Endothelial cell (in vitro differentiated cells): ENCODE measurements around the gene CRELD2. TPM values are rescaled to one million over a fixed set of nuclear protein-coding genes. Genes with fewer than 3 reads are reported as not detected.

Experiments
- DNase-seq: peaks from one replicate; pipeline ENCODE4 v3.0.0; 2021; ENCODE audit warnings: low spot score
- H3K27ac Mint-ChIP-seq: one replicate; pipeline ENCODE4 v1.8.0; 2021; ENCODE audit warnings: mixed read lengths, inconsistent platforms; ENCODE audit not compliant: unreplicated experiment
- H3K27me3 Mint-ChIP-seq: one replicate; pipeline ENCODE4 v1.8.0; 2021; ENCODE audit warnings: mild to moderate bottlenecking, moderate library complexity, mixed read lengths, inconsistent platforms; ENCODE audit not compliant: unreplicated experiment
- H3K36me3 Mint-ChIP-seq: one replicate; pipeline ENCODE4 v1.8.0; 2021; ENCODE audit warnings: mild to moderate bottlenecking, low read depth, mixed read lengths, inconsistent platforms; ENCODE audit not compliant: unreplicated experiment
- H3K4me1 Mint-ChIP-seq: one replicate; pipeline ENCODE4 v1.8.0; 2021; ENCODE audit warnings: mild to moderate bottlenecking, mixed read lengths, inconsistent platforms; ENCODE audit not compliant: unreplicated experiment
- H3K4me3 Mint-ChIP-seq: one replicate; pipeline ENCODE4 v1.8.0; 2021; ENCODE audit warnings: mild to moderate bottlenecking, mixed read lengths, inconsistent platforms; ENCODE audit not compliant: unreplicated experiment
- H3K9me3 Mint-ChIP-seq: one replicate; pipeline ENCODE4 v1.8.0; 2021; ENCODE audit warnings: mixed read lengths, inconsistent platforms; ENCODE audit not compliant: unreplicated experiment
- total RNA-seq: library from RNA; stranded (reverse); fragmentation: NEBNext Ultra II Directional; extraction: Animal tissue kit (Norgen Biotek cat#: 25700); gene quantifications from one replicate; pipeline ENCODE4 v1.2.1, GENCODE V29; 2021; ENCODE audit not compliant: unreplicated experiment
- TF ChIP-seq, protein P1 (sequence below): fragments of 200-600 bp; sonication (generic); IDR thresholded peaks from one replicate; pipeline ENCODE4 v1.5.0; 2021; ENCODE audit warnings: antibody characterized with exemption; ENCODE audit not compliant: unreplicated experiment

CRELD2 gene
- total RNA-seq, 1 donor from 2014 or later, result 207 TPM

DNA sequence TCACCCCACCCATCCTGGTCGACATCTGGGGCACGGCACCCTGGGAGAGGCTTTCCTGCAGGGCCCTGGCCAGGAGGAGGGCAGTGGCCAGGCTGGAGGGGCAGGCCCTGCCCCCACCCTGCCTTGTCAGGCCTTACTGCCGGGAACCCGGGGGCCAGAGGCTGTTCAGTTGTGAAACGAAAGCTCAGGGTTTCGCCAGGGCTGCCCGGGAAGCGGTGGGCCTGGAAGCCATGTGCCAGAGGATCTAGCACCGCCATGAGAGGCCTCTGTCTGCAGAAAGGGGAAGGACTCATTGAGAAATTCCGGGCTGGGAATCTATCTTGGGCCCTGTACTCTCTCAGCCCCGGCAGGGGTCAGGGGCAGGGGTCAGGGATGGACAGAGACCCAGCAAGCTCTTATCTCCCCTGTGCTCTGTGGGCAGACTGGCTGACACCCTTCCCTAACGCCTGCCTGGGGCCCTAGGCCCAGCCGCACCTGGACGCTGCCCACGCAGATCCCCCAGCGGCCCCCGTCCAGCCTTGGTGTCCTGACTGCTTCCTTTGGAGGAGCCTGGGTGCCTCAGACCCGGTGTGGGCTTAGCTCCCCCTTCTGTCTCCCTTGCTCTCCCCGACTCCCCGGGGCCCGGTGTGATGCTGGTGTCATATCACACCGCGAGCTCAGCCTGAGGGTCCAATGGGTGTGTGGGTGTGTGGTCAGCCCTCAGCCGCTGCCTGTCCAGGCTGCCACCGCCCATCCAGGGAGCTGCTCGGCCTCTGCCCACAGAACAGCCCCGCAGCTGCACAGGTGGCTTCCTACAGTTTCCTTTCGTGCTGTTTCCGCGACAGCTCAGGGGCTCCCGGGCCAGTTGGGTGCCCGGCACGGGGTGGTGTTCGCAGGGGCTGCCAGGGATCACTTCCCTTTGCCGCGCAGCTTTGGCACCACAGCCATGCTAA is 48.6 kb downstream of the CRELD2 start:
- TF ChIP-seq, protein P1, sequence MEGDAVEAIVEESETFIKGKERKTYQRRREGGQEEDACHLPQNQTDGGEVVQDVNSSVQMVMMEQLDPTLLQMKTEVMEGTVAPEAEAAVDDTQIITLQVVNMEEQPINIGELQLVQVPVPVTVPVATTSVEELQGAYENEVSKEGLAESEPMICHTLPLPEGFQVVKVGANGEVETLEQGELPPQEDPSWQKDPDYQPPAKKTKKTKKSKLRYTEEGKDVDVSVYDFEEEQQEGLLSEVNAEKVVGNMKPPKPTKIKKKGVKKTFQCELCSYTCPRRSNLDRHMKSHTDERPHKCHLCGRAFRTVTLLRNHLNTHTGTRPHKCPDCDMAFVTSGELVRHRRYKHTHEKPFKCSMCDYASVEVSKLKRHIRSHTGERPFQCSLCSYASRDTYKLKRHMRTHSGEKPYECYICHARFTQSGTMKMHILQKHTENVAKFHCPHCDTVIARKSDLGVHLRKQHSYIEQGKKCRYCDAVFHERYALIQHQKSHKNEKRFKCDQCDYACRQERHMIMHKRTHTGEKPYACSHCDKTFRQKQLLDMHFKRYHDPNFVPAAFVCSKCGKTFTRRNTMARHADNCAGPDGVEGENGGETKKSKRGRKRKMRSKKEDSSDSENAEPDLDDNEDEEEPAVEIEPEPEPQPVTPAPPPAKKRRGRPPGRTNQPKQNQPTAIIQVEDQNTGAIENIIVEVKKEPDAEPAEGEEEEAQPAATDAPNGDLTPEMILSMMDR, result no peak
- DNase-seq, result peak; percentile 22
- peaks cover 11% of the 10 kb centered on the region for H3K36me3 Mint-ChIP-seq

GRCh38 chr22:49967706-49968208 is 49.3 kb downstream of the CRELD2 start:
- H3K36me3 Mint-ChIP-seq, result peaks cover 11% of the 10 kb centered on the region
- no peak overlapping the region for H3K27ac Mint-ChIP-seq
- peak; percentile 11 for DNase-seq
- H3K4me3 Mint-ChIP-seq, result no peak overlapping the region
- no peaks in the 10 kb centered on the region for H3K9me3 Mint-ChIP-seq
- H3K27me3 Mint-ChIP-seq, result peaks cover 22% of the 10 kb centered on the region
- TF ChIP-seq, protein P1, result no peak
- H3K4me1 Mint-ChIP-seq, result peaks cover 13% of the 10 kb centered on the region

More for the DNA sequence above, 48.6 kb downstream of the CRELD2 start:
- Mint-ChIP-seq H3K9me3 (no peaks in the 10 kb centered on the region), H3K27ac (no peak overlapping the region), H3K4me3 (no peak overlapping the region), H3K4me1 (peaks cover 13% of the 10 kb centered on the region), H3K27me3 (peaks cover 22% of the 10 kb centered on the region)

DNA sequence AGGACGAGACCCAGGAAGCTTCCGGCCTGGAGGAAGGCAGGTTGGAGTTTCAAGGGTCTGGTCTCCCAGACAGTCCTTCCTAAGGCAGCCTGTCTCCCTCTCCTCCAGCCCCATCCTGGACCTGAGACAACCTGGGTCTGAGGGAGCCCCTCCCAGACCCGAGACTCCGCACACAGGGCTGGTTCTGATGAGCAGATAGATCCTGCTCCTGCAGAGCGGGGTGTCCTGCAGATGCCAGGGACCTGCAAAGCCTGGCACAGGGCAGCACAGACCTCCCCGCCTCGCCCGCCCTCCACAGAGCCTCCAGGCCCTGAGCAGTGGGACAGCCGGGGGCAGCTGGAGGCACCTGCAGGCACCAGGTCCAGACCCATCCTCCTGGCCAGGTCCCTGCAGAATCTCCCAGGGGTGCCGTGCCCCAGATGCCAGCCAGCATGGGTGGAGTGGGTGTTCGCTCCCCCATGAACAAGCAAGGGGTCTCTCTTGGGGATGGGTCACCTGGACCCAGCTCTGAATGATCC is 49.9 kb downstream of the CRELD2 start:
- Mint-ChIP-seq H3K36me3 (peaks cover 10% of the 10 kb centered on the region), H3K4me1 (peaks cover 13% of the 10 kb centered on the region), H3K4me3 (no peak overlapping the region), H3K9me3 (no peaks in the 10 kb centered on the region), H3K27me3 (peaks cover 21% of the 10 kb centered on the region), H3K27ac (no peak overlapping the region)
- TF ChIP-seq, protein P1, result no peak
- DNase-seq, result no peak

DNA sequence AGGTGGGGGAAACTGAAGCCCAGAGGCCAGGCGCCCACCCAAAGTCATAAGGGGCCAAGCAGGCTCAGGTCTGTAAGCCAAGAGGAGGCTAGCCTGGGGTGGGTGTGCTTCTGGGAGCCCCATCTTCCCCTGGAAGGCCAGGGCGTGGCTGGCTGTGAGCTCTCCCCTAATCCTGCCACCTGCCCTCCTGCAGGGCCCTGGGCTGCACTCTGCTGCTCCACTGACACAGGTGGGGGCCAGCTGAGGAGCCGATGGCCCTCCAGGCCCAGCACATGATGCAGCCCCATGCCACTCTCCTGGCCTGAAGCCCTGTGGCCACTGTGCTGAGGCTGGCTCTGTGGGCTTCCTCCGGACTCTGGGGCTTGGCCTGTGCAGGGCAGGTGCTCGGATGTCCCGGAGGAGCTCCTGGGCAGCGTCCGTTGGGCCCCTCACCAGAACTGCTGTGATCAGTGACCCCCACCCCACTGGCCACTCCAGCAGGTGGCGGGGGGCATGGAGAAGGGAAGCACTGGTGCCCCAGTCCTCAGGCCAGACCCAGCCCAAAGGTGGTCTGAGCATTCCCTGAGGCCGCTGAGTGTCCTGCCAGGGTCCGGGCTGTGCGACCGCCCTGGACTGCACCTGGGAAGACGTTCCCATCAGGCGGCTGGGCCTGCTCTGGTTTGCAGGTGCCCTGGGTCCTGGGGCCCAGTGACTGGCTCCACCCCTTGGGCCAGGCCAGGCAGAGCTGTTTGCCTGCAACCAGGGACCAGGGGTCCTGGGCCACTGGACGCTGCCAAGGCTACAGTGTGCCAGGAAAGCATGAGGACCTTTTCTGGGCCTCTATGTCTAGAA is 50.6 kb downstream of the CRELD2 start:
- TF ChIP-seq, protein P1, result no peak
- Mint-ChIP-seq H3K4me3 (no peak overlapping the region), H3K4me1 (peaks cover 9% of the 10 kb centered on the region), H3K27me3 (peaks cover 17% of the 10 kb centered on the region), H3K36me3 (peaks cover 3% of the 10 kb centered on the region), H3K27ac (no peak overlapping the region), H3K9me3 (no peaks in the 10 kb centered on the region)
- DNase-seq, result peak; percentile 10
